Pancreas (tissue), 10 donors: ENCODE data around the gene MTOR. TPM values are rescaled to one million over a fixed set of nuclear protein-coding genes. Genes with fewer than 3 reads are reported as not detected.
A peak's percentile ranks its signal among the peaks of the same experiment; 100 is the strongest.
"Not testable (repeated sequence)": the region's sequence is repeated elsewhere in the genome, so short reads cannot be mapped to it uniquely, and the experiment has no call there.

Source experiments
- ATAC-seq, 4 donors: fragments of 200-7000 bp; cut with Tn5 transposase; one replicate each; pipeline versions ENCODE4 v1.8.0 to v1.9.1; 2020; ENCODE audit warnings: mild to moderate bottlenecking in 4 of 4, moderate library complexity in 4 of 4
- DNase-seq, 6 donors: peaks; one replicate each; pipeline ENCODE4 v3.0.0-alpha.2; 2020
- FAIRE-seq: peaks from 2 replicates; lab custom pipeline; 2012; peaks lifted over from hg19 to GRCh38; lab: Jason Lieb, UNC
- H3K27ac ChIP-seq, 4 donors: fragments of 200-600 bp; sonication (generic); 1 replicate in 3 of 4; 2 replicates in 1 of 4; pipeline versions ENCODE4 v1.5.0 to v1.8.0; 2020
- H3K27me3 ChIP-seq, 4 donors: fragments of 200-600 bp; one replicate each; pipeline ENCODE4 v1.8.0; 2021
- H3K36me3 ChIP-seq, 3 donors: fragments of 200-600 bp; sonication (generic) in 1 of 3; one replicate each; pipeline versions ENCODE4 v1.5.0 to v1.8.0; 2020 to 2021
- H3K4me1 ChIP-seq, 3 donors: fragments of 200-600 bp; one replicate each; pipeline ENCODE4 v1.8.0; 2021
- H3K4me3 ChIP-seq, 4 donors: fragments of 200-600 bp; sonication (generic) in 2 of 4; one replicate each; pipeline versions ENCODE4 v1.5.0 to v1.8.0; 2020 to 2021
- H3K9me3 ChIP-seq, 4 donors: fragments of 200-600 bp; one replicate each; pipeline ENCODE4 v1.8.0; 2021
- CTCF ChIP-seq, 4 donors: fragments of 200-600 bp; sonication (generic) in 3 of 4; IDR thresholded peaks; one replicate each; pipeline versions ENCODE4 v1.5.0 to v1.8.0; 2021; ENCODE audit warnings: antibody characterized with exemption in 4 of 4
- WGBS, 2 donors: extraction: QIAGEN DNeasy Blood & Tissue Kit; methylation state at CpG; one replicate each; pipeline ENCODE4 v1.1.7; 2013; 5-methylcytosine and 5-hydroxymethylcytosine counted together
- intact Hi-C, 3 donors: fragments of 100-400 bp; cut with DNase I; formaldehyde crosslinking; loops; one replicate each; pipeline versions ENCODE4 v1.11.1 to v1.14.2; 2022
- polyA plus RNA-seq, 2 donors: library from polyadenylated mRNA; stranded (reverse); fragments of 200-250 nt; gene quantifications; one replicate each; pipeline ENCODE4 v1.2.3, GENCODE V29; 2013
- total RNA-seq, 6 donors: library from RNA; stranded (reverse); fragmentation: NEBNext Ultra II Directional in 4 of 6; extraction: Animal tissue kit (Norgen Biotek cat#: 25700) in 4 of 6; gene quantifications; one replicate each; pipeline versions ENCODE4 v1.2.1 to v1.2.4, GENCODE V29; 2021 to 2023
- donor health status: healthy with polysubstance abuse.
- donor health status: DM: no; HTN: no; CAD: no; lungs with moderate emphysema.
- donor health status: DM: no; HTN: no; CAD: no.
- donor health status: control.
- donor health status: control.
- donor health status: Bipolar disorder and iron deficiency.
- donor health status: DM: yes; HTN: yes; CAD: no.
- donor health status: DM: no; HTN: no; CAD: no.
- donor health status: DM: no; HTN: no; CAD: no.
- donor health status: DM: yes; HTN: yes; CAD: no.

Gene MTOR
- total and polyA plus RNA-seq, 8 donors: 11.9 to 22.6 (median 15.8) TPM

GRCh38 chr1:11182884-11183283 lies 79.5 kb downstream of the MTOR start:
- no peak for TF ChIP-seq CTCF (IDR thresholded peaks at IDR 0.05)
- Histone ChIP-seq H3K27me3 (no peaks in the 10 kb centered on the region), H3K27ac (no peak overlapping the region), H3K4me3 (no peak overlapping the region), H3K9me3 (no peaks in the 10 kb centered on the region), H3K4me1 (peaks cover 0 to 3% (median 0%) of the 10 kb centered on the region in 3 donors), H3K36me3 (peaks cover 0 to 2% (median 0%) of the 10 kb centered on the region in 3 donors)
- ATAC-seq (no peak), FAIRE-seq (no peak), DNase-seq (no peak)
- WGBS, 2 donors: 96 to 99% methylated on average over 3 of the region's 3 CpGs
- intact Hi-C loops: no loop called here

GRCh38 chr1:11180342-11180744 lies 82.0 kb downstream of the MTOR start:
- intact Hi-C loops: no loop called here
- no peaks in the 10 kb centered on the region for H3K9me3 ChIP-seq
- FAIRE-seq: no peak
- peak in 1 of 4 donors; percentile 14 for ATAC-seq
- no peaks in the 10 kb centered on the region for H3K27me3 ChIP-seq
- H3K36me3 ChIP-seq: peaks cover 0 to 2% (median 0%) of the 10 kb centered on the region in 3 donors
- no peak overlapping the region for H3K27ac ChIP-seq
- TF ChIP-seq CTCF (IDR thresholded peaks at IDR 0.05): no peak
- no peak for DNase-seq
- peaks cover 0 to 3% (median 0%) of the 10 kb centered on the region in 3 donors for H3K4me1 ChIP-seq
- H3K4me3 ChIP-seq: no peak overlapping the region

- H3K4me3 ChIP-seq, H3K9me3 ChIP-seq, DNase-seq, H3K27me3 ChIP-seq, H3K36me3 ChIP-seq, intact Hi-C loops, H3K4me1 ChIP-seq, FAIRE-seq, H3K27ac ChIP-seq: not testable (repeated sequence)
- ATAC-seq: peak in 1 of 4 donors; percentile 31
- WGBS, 2 donors: 43 to 51% methylated on average over 3 of the region's 3 CpGs
Measured at GRCh38 chr1:11179749-11180148, 82.6 kb downstream of the MTOR start.

GRCh38 chr1:11179125-11179524 lies 83.2 kb downstream of the MTOR start:
- no peak overlapping the region for H3K27ac ChIP-seq
- DNase-seq: no peak
- no peak overlapping the region for H3K4me3 ChIP-seq
- no peaks in the 10 kb centered on the region for H3K9me3 ChIP-seq
- no peak for TF ChIP-seq CTCF (IDR thresholded peaks at IDR 0.05)
- H3K27me3 ChIP-seq: no peaks in the 10 kb centered on the region
- no peak for ATAC-seq
- intact Hi-C loops: no loop called here
- H3K36me3 ChIP-seq: peaks cover 0 to 2% (median 0%) of the 10 kb centered on the region in 3 donors
- no peak for FAIRE-seq
- peaks cover 0 to 3% (median 0%) of the 10 kb centered on the region in 3 donors for H3K4me1 ChIP-seq

- Histone ChIP-seq H3K36me3 (peaks cover 0 to 2% (median 0%) of the 10 kb centered on the region in 3 donors), H3K4me1 (peaks cover 0 to 3% (median 0%) of the 10 kb centered on the region in 3 donors), H3K27me3 (no peaks in the 10 kb centered on the region), H3K27ac (no peak overlapping the region), H3K4me3 (no peak overlapping the region), H3K9me3 (no peaks in the 10 kb centered on the region)
- ATAC-seq (peak in 1 of 4 donors; percentile 30), DNase-seq (no peak), FAIRE-seq (no peak)
- TF ChIP-seq CTCF (IDR thresholded peaks at IDR 0.05): no peak
- intact Hi-C loops: no loop called here
- 49 to 54% methylated on average over 7 of the region's 7 CpGs for WGBS, 2 donors
Measured at GRCh38 chr1:11178021-11179015, 84.0 kb downstream of the MTOR start.
